PC-3 (cell line): ENCODE measurements around the gene HCAR3.
"Not testable (repeated sequence)": the region's sequence is repeated elsewhere in the genome, so short reads cannot be mapped to it uniquely, and the experiment has no call there.

Source experiments
- CTCF ChIP-seq: fragments of 300-600 bp; sonication (generic); conservative IDR thresholded peaks from 2 replicates; pipeline ENCODE4 v1.5.1; 2017; ENCODE audit warnings: antibody characterized with exemption, low read depth, mild to moderate bottlenecking, low read length
- EZH2 ChIP-seq: fragments of 300-600 bp; sonication (generic); IDR thresholded peaks from one replicate; pipeline ENCODE4 v1.6.1; 2017; ENCODE audit warnings: antibody characterized with exemption, mild to moderate bottlenecking, low read length; ENCODE audit not compliant: unreplicated experiment
- EZH2phosphoT487 ChIP-seq: fragments of 300-600 bp; sonication (generic); IDR thresholded peaks from 2 replicates; pipeline ENCODE4 v1.6.1; 2018; ENCODE audit warnings: mild to moderate bottlenecking, antibody characterized with exemption, low read length, borderline replicate concordance

DNA sequence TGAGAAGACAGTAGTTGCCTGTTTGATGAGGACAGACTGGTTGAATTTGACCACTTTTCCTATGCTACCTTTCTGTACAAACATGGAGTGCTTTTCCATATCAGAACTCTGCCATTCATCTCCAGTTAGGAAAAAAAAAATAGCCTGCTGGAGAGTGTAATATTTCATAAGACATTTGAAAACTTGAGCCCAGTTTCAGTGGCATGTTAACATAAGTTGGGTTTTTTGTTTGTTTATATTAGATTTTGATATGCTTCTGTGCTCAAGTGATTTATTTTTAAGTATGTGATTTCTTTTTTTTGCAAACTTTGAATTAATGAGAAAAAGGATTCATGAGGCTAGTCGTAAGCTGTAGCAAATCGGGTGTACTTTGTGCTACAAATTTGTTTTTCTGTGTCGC, 12.8 kb downstream of the HCAR3 start:
- TF ChIP-seq CTCF, EZH2, EZH2phosphoT487: not testable (repeated sequence)
